Heart left ventricle (tissue), 13 donors: ENCODE measurements around the gene SPSB1.

ENCODE experiments used
- POLR2A ChIP-seq, 2 donors: fragments of 450-650 bp; IDR thresholded peaks; one replicate each; pipeline ENCODE4 v1.6.1; 2017; ENCODE audit warnings: antibody characterized with exemption in 2 of 2, mild to moderate bottlenecking in 2 of 2, moderate library complexity in 2 of 2
- TF ChIP-seq, protein P1 (sequence below), 12 donors: fragments of 200-600 bp; sonication (generic) in 4 of 12; IDR thresholded peaks; one replicate each; pipeline versions ENCODE4 v1.5.0 to v1.8.0; 2018 to 2022; ENCODE audit warnings: antibody characterized with exemption in 12 of 12, mild to moderate bottlenecking in 5 of 12
- donor health status: ischemic (EF 13 %, LVEDD 7.1; RV severe dilation, severe dysfunction).
- donor health status: DM: no; HTN: yes; CAD: no.
- donor health status: DM: no; HTN: no; CAD: no.
- donor health status: ischemic (EF 25% LVEDD 6.9; RV normal size, moderate dysfunction).
- donor health status: ischemic (EF 25% LVEDD 5.7; RV mildly dilated, moderate dysfunction).
- donor health status: ischemic (EF 35%, LVEDD 5.7; RV mildly dilated, moderate dysfunction).
- donor health status: nonischemic (EF 11% LVEDD 7.7; RV severe dilation, severe dysfunction).
- donor health status: DM: yes; HTN: yes; CAD: no.
- donor health status: PGD.
- donor health status: ischemic (EF 29% LVEDD 5.4; RV normal size, mild dysfunction).
- donor health status: nonischemic (EF 23%, LVEDD 6.1; RV moderate dilation, normal function).

- TF ChIP-seq, protein P1, sequence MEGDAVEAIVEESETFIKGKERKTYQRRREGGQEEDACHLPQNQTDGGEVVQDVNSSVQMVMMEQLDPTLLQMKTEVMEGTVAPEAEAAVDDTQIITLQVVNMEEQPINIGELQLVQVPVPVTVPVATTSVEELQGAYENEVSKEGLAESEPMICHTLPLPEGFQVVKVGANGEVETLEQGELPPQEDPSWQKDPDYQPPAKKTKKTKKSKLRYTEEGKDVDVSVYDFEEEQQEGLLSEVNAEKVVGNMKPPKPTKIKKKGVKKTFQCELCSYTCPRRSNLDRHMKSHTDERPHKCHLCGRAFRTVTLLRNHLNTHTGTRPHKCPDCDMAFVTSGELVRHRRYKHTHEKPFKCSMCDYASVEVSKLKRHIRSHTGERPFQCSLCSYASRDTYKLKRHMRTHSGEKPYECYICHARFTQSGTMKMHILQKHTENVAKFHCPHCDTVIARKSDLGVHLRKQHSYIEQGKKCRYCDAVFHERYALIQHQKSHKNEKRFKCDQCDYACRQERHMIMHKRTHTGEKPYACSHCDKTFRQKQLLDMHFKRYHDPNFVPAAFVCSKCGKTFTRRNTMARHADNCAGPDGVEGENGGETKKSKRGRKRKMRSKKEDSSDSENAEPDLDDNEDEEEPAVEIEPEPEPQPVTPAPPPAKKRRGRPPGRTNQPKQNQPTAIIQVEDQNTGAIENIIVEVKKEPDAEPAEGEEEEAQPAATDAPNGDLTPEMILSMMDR (IDR thresholded peaks at IDR 0.05) = no peak
- TF ChIP-seq POLR2A (IDR thresholded peaks at IDR 0.05) = no peak
These were observed 113.4 kb downstream of the SPSB1 start for GRCh38 chr1:9406111-9406510.
